Cardiac muscle cell (in vitro differentiated cells and primary cell): ENCODE results near the gene PCDH15. TPM values are rescaled to one million over a fixed set of nuclear protein-coding genes. Genes with fewer than 3 reads are reported as not detected.

Experiments
- DNase-seq, 2 donors: peaks; one replicate each; pipeline versions ENCODE4 v3.0.0 to v3.0.0-alpha.2; 2010 to 2017; ENCODE audit warnings: low read depth in 1 of 2, low spot score in 1 of 2
- H3K27ac ChIP-seq: fragments of 200-600 bp; sonication (generic); 2 replicates; pipeline ENCODE4 v1.5.1; 2016
- H3K27me3 ChIP-seq: fragments of 200-600 bp; sonication (generic); 2 replicates; pipeline ENCODE4 v1.6.0; 2016; ENCODE audit warnings: control low read depth
- H3K36me3 ChIP-seq: fragments of 200-600 bp; sonication (generic); 2 replicates; pipeline ENCODE4 v1.5.1; 2016; ENCODE audit warnings: control low read depth
- H3K4me1 ChIP-seq: fragments of 200-600 bp; sonication (generic); 2 replicates; pipeline ENCODE4 v1.8.1; 2017; ENCODE audit warnings: low read depth, mild to moderate bottlenecking, mixed run types
- H3K4me3 ChIP-seq: fragments of 200-600 bp; sonication (generic); 2 replicates; pipeline ENCODE4 v1.5.1; 2016; ENCODE audit warnings: mild to moderate bottlenecking
- H3K9me3 ChIP-seq: fragments of 200-600 bp; sonication (generic); 2 replicates; pipeline ENCODE4 v1.5.1; 2017; ENCODE audit warnings: low read depth, mild to moderate bottlenecking, control low read depth
- polyA plus RNA-seq: library from polyadenylated mRNA; unstranded; fragments of >200 nt; fragmentation: Nextera tagmentation; extraction: Ambion mirVana; gene quantifications from 2 replicates; pipeline ENCODE4 v1.2.1, GENCODE V29; 2016
- total RNA-seq: library from RNA; depleted of rRNA; stranded (reverse); fragments of >200 nt; gene quantifications from 2 replicates; pipeline ENCODE4 v1.2.3, GENCODE V29; 2016
- TF ChIP-seq, protein P1 (sequence below): IDR thresholded peaks from 2 replicates; pipeline ENCODE4 v1.5.1; 2012; ENCODE audit warnings: low read depth, mild to moderate bottlenecking, low read length

PCDH15 gene
- total and polyA plus RNA-seq, 2 experiments from 2014 or later, result 0.30 TPM; not detected in 1

DNA sequence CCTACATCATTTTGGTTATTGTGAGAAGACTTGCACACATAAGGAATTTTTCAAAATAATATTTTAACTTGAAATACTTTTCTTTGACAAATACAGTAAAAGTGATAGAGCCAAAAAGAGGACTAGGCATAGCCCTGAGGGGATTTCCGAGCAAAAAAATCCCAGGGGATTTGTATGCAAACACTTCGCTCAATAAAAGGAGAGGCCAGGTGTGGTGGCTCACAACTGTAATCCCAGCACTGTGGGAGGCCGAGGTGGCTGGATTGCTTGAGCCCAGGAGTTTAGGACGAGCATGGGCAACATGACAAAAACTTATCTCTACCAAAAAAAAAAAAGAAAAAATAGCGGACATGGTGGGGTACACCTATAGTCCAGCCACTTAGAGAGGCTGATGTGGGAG is 193.0 kb downstream of the PCDH15 start:
- Histone ChIP-seq H3K4me1 (no peaks in the 10 kb centered on the region), H3K4me3 (no peak overlapping the region), H3K9me3 (no peaks in the 10 kb centered on the region), H3K27me3 (no peaks in the 10 kb centered on the region), H3K27ac (no peak overlapping the region), H3K36me3 (no peaks in the 10 kb centered on the region)
- TF ChIP-seq, protein P1, sequence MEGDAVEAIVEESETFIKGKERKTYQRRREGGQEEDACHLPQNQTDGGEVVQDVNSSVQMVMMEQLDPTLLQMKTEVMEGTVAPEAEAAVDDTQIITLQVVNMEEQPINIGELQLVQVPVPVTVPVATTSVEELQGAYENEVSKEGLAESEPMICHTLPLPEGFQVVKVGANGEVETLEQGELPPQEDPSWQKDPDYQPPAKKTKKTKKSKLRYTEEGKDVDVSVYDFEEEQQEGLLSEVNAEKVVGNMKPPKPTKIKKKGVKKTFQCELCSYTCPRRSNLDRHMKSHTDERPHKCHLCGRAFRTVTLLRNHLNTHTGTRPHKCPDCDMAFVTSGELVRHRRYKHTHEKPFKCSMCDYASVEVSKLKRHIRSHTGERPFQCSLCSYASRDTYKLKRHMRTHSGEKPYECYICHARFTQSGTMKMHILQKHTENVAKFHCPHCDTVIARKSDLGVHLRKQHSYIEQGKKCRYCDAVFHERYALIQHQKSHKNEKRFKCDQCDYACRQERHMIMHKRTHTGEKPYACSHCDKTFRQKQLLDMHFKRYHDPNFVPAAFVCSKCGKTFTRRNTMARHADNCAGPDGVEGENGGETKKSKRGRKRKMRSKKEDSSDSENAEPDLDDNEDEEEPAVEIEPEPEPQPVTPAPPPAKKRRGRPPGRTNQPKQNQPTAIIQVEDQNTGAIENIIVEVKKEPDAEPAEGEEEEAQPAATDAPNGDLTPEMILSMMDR, result no peak
- DNase-seq, result no peak

DNA sequence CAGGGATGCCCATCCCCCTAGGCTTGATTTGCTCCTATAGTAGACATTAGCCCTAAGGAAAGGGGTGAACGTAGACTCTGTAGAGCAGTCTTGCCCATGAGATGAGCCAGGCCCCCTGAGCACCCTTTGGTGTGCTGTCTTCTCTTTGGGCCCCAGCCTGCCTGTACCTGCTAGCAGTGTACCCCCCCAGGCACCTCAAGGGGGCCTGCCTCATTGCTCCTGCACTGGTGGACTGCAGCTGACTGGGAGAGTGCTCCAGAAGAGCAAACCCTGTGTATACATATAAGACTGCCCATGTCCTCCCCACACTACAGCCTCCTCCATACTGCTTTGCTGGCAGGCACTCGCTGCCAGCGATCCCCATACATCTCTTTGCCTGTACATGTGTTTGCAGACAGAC is 206.7 kb downstream of the PCDH15 start:
- Histone ChIP-seq H3K27me3 (no peaks in the 10 kb centered on the region), H3K27ac (no peak overlapping the region), H3K4me3 (no peak overlapping the region), H3K36me3 (no peaks in the 10 kb centered on the region), H3K9me3 (no peaks in the 10 kb centered on the region), H3K4me1 (no peaks in the 10 kb centered on the region)
- no peak for DNase-seq
- TF ChIP-seq, protein P1, result no peak

DNA sequence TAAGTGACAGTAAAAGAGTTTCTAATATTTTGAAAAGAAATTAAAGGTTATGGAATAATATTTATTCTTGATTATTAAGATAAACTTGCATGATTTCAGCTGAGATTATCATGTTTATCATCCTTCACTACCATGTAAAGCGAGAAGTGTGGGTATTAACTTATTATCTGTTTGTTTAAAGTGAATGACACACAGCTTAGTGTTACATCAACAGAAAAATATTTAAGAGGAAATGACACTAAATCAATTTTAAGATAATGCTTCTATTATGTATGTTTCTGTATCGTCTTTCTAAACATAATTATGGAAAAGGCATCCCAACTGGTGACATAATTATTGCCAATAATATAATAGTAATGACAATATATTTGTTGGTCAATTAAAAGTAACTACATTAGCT is 213.1 kb downstream of the PCDH15 start:
- no peaks in the 10 kb centered on the region for H3K9me3 ChIP-seq
- DNase-seq, result no peak

DNA sequence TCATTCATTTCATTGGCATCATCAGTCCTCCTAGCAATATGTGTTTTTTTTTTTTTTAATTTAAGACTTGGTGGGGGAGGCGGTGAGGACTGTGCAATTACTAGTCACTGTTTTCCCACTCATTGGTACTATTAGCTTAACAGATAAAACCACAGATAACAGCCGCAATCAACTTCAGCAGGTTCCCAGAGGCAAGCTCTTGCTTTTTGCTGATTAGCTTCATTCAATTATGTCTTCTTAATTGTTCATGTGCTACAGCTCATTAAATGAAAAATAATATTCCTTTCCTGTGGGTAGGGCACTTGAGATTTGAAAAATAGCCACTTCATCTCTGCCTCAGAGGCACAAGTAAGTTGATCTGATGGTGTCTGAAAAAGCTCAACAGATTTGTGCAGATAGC is 215.5 kb downstream of the PCDH15 start:
- no peak for DNase-seq
- Histone ChIP-seq H3K27me3 (no peaks in the 10 kb centered on the region), H3K27ac (no peak overlapping the region), H3K36me3 (no peaks in the 10 kb centered on the region), H3K4me3 (no peak overlapping the region), H3K9me3 (no peaks in the 10 kb centered on the region), H3K4me1 (no peaks in the 10 kb centered on the region)
- TF ChIP-seq, protein P1, result no peak

More for the DNA sequence above, 213.1 kb downstream of the PCDH15 start:
- Histone ChIP-seq H3K4me1 (no peaks in the 10 kb centered on the region), H3K36me3 (no peaks in the 10 kb centered on the region), H3K27me3 (no peaks in the 10 kb centered on the region), H3K27ac (no peak overlapping the region), H3K4me3 (no peak overlapping the region)
- TF ChIP-seq, protein P1, result no peak

DNA sequence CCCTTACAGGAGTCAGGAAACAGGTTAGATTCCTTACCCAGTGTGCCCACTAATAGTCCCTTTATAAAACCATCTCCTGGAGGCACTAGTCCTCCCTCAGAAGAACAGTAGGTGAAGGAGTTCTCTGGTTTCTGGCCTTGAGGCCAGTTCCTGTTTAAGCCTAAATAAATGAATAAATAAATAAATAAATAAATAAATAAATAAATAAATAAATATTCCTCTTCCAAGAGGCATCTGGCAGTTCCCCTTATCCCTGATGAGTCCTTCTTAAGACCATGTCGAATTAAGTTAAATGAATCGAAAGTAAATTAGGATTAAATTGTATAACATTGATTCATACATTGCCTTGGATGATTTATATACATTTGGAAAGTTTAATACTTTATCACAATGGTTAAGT is 223.3 kb downstream of the PCDH15 start:
- DNase-seq, result no peak
- TF ChIP-seq, protein P1, result no peak
- H3K4me1 ChIP-seq, result no peaks in the 10 kb centered on the region
- H3K9me3 ChIP-seq, result no peaks in the 10 kb centered on the region
- no peak overlapping the region for H3K4me3 ChIP-seq
- H3K36me3 ChIP-seq, result no peaks in the 10 kb centered on the region
- no peak overlapping the region for H3K27ac ChIP-seq
- H3K27me3 ChIP-seq, result no peaks in the 10 kb centered on the region

DNA sequence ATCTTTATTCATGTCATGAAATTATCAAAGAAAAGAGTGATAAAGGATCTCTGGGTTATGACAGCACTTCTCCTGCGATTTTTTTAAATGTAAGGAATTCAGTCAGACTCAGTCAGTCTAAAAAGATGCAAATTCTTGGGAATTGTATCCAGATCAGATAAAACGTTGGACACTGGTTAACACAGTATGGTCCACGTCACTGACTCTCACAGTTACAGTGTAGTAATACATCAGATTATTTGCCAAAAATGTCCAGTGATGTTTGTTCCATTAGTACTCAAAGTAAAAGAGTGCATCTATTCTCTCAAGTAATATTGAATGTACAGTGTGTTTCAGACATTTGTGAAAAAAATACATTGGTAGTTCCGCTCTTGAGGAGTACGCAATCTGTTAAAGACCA is 224.5 kb downstream of the PCDH15 start:
- H3K9me3 ChIP-seq, result no peaks in the 10 kb centered on the region
- TF ChIP-seq, protein P1, result no peak
- H3K4me1 ChIP-seq, result no peaks in the 10 kb centered on the region
- H3K27ac ChIP-seq, result no peak overlapping the region
- no peak overlapping the region for H3K4me3 ChIP-seq
- no peaks in the 10 kb centered on the region for H3K36me3 ChIP-seq
- no peaks in the 10 kb centered on the region for H3K27me3 ChIP-seq
- DNase-seq, result no peak
